ENCODE measurements around the gene CFAP90. TPM values are rescaled to one million over a fixed set of nuclear protein-coding genes. Genes with fewer than 3 reads are reported as not detected.

Gene CFAP90
- polyA plus RNA-seq, 1 donor from 2014 or later, result 0.45 TPM

GRCh38 chr5:7855611-7856010 lies 4.7 kb upstream of the CFAP90 start:
- Histone ChIP-seq H3K4me2 (ENCODE audit: low read length) (no peak overlapping the region), H3K27me3 (ENCODE audit: insufficient read depth, low read depth, low read length) (no peaks in the 10 kb centered on the region), H3K9me2 (ENCODE audit: insufficient read depth, low read length) (no peaks in the 10 kb centered on the region), H4K20me1 (ENCODE audit: insufficient read depth) (no peaks in the 10 kb centered on the region), H3K9me3 (ENCODE audit: low read length) (no peaks in the 10 kb centered on the region), H3K4me3 (ENCODE audit: low read length) (no peak overlapping the region), H3K27ac (ENCODE audit: low read length) (no peak overlapping the region), H3K36me3 (ENCODE audit: insufficient read depth, low read length) (peaks cover 3% of the 10 kb centered on the region), H3K79me2 (replicated peaks; ENCODE audit: insufficient read depth, low read length) (no peaks in the 10 kb centered on the region), H3F3A (ENCODE audit: insufficient read depth, low read length, poor library complexity, severe bottlenecking) (no peaks in the 10 kb centered on the region), H2AFZ (ENCODE audit: low read depth, low read length) (no peak overlapping the region), H3K9ac (ENCODE audit: low read length) (no peak overlapping the region)
- no peak for TF ChIP-seq EZH2 (IDR thresholded peaks at IDR 0.05; ENCODE audit: borderline replicate concordance, insufficient read depth, low read length, poor library complexity, severe bottlenecking)
- TF ChIP-seq TAF1 (IDR thresholded peaks at IDR 0.05; ENCODE audit: low read depth), result no peak
- no peak for TF ChIP-seq POLR2AphosphoS5 (IDR thresholded peaks at IDR 0.05)
- no peak for TF ChIP-seq CTCF (IDR thresholded peaks at IDR 0.05; ENCODE audit: poor library complexity, severe bottlenecking)
- TF ChIP-seq RAD21 (conservative IDR thresholded peaks at IDR 0.05), result no peak
- TF ChIP-seq EP300 (conservative IDR thresholded peaks at IDR 0.05; ENCODE audit: poor library complexity, severe bottlenecking), result no peak

- Histone ChIP-seq H3K9ac (ENCODE audit: low read length) (no peak overlapping the region), H3K27me3 (ENCODE audit: insufficient read depth, low read depth, low read length) (peaks cover 15% of the 10 kb centered on the region), H4K20me1 (ENCODE audit: insufficient read depth) (no peaks in the 10 kb centered on the region), H3K36me3 (ENCODE audit: insufficient read depth, low read length) (no peaks in the 10 kb centered on the region), H3K4me2 (ENCODE audit: low read length) (no peak overlapping the region), H3K9me3 (ENCODE audit: low read length) (no peaks in the 10 kb centered on the region), H2AFZ (ENCODE audit: low read depth, low read length) (no peak overlapping the region), H3K4me3 (ENCODE audit: low read length) (no peak overlapping the region), H3K27ac (ENCODE audit: low read length) (no peak overlapping the region), H3K79me2 (replicated peaks; ENCODE audit: insufficient read depth, low read length) (no peaks in the 10 kb centered on the region), H3K9me2 (ENCODE audit: insufficient read depth, low read length) (no peaks in the 10 kb centered on the region), H3F3A (ENCODE audit: insufficient read depth, low read length, poor library complexity, severe bottlenecking) (no peaks in the 10 kb centered on the region)
- TF ChIP-seq POLR2AphosphoS5 (IDR thresholded peaks at IDR 0.05) (no peak), REST (IDR thresholded peaks at IDR 0.05; ENCODE audit: borderline replicate concordance) (no peak), EZH2 (IDR thresholded peaks at IDR 0.05; ENCODE audit: borderline replicate concordance, insufficient read depth, low read length, poor library complexity, severe bottlenecking) (no peak), CTCF (IDR thresholded peaks at IDR 0.05; ENCODE audit: poor library complexity, severe bottlenecking) (no peak), MXI1 (conservative IDR thresholded peaks at IDR 0.05; ENCODE audit: poor library complexity, severe bottlenecking) (no peak), TAF1 (IDR thresholded peaks at IDR 0.05; ENCODE audit: low read depth) (no peak), EP300 (conservative IDR thresholded peaks at IDR 0.05; ENCODE audit: poor library complexity, severe bottlenecking) (no peak), RAD21 (conservative IDR thresholded peaks at IDR 0.05) (no peak)
Observed at GRCh38 chr5:7852988-7853387, 2.1 kb upstream of the CFAP90 start.

All from neural cell (in vitro differentiated cells).